Muscle layer of duodenum (tissue), 2 donors: ENCODE data around the gene CD8A.
"Not testable (repeated sequence)": the region's sequence is repeated elsewhere in the genome, so short reads cannot be mapped to it uniquely, and the experiment has no call there.

Source experiments
- H3K27ac ChIP-seq: one replicate; pipeline ENCODE4 v1.7.0; 2013; ENCODE audit warnings: mild to moderate bottlenecking, low read length
- H3K27me3 ChIP-seq: one replicate; pipeline ENCODE4 v1.7.0; 2013; ENCODE audit warnings: low read depth, mild to moderate bottlenecking, control low read depth, low read length
- H3K36me3 ChIP-seq, 2 donors: one replicate each; pipeline ENCODE4 v1.7.0; 2013; ENCODE audit warnings: low read length in 2 of 2, control low read depth in 1 of 2, mild to moderate bottlenecking in 1 of 2; ENCODE audit not compliant: insufficient read depth in 2 of 2, control insufficient read depth in 1 of 2
- H3K4me1 ChIP-seq, 2 donors: one replicate each; pipeline ENCODE4 v1.7.0; 2013; ENCODE audit warnings: low read length in 2 of 2, mild to moderate bottlenecking in 2 of 2, control low read depth in 1 of 2, moderate library complexity in 1 of 2; ENCODE audit not compliant: insufficient read depth in 2 of 2, control insufficient read depth in 1 of 2
- H3K4me3 ChIP-seq, 2 donors: one replicate each; pipeline ENCODE4 v1.7.0; 2013; ENCODE audit warnings: low read length in 2 of 2, low read depth in 1 of 2, mild to moderate bottlenecking in 1 of 2
- H3K9me3 ChIP-seq, 2 donors: one replicate each; pipeline ENCODE4 v1.7.0; 2013; ENCODE audit warnings: low read length in 2 of 2, control low read depth in 1 of 2, mild to moderate bottlenecking in 1 of 2; ENCODE audit not compliant: control insufficient read depth in 1 of 2
- donor health status: healthy.

Gene CD8A

GRCh38 chr2:86790676-86791572 lies at the start of gene CD8A:
Gene CD8A, minus strand, starts transcription at chr2:86790913. Its CDS starts 88 bp downstream, at chr2:86790825.
- Histone ChIP-seq H3K4me3 (peak within 1 kb of the TSS; percentile 9 to 49), H3K9me3 (no peaks in the 10 kb centered on the region), H3K4me1 (peaks cover 0 to 31% of the 10 kb centered on the region in 2 donors), H3K27ac (no peak within 1 kb of the TSS), H3K36me3 (no peaks in the 10 kb centered on the region), H3K27me3 (peaks cover 46% of the 10 kb centered on the region)

GRCh38 chr2:86839871-86840548 lies 49.3 kb upstream of the CD8A start:
- not testable (repeated sequence) for H3K36me3 ChIP-seq, H3K27ac ChIP-seq, H3K4me3 ChIP-seq, H3K4me1 ChIP-seq, H3K9me3 ChIP-seq, H3K27me3 ChIP-seq

GRCh38 chr2:86839455-86839854 lies 48.7 kb upstream of the CD8A start:
- not testable (repeated sequence) for H3K27ac ChIP-seq, H3K4me3 ChIP-seq, H3K9me3 ChIP-seq, H3K36me3 ChIP-seq, H3K27me3 ChIP-seq, H3K4me1 ChIP-seq

GRCh38 chr2:86837714-86838113 lies 47.0 kb upstream of the CD8A start:
- H3K4me3 ChIP-seq, H3K27ac ChIP-seq, H3K36me3 ChIP-seq, H3K4me1 ChIP-seq, H3K27me3 ChIP-seq, H3K9me3 ChIP-seq: not testable (repeated sequence)

DNA sequence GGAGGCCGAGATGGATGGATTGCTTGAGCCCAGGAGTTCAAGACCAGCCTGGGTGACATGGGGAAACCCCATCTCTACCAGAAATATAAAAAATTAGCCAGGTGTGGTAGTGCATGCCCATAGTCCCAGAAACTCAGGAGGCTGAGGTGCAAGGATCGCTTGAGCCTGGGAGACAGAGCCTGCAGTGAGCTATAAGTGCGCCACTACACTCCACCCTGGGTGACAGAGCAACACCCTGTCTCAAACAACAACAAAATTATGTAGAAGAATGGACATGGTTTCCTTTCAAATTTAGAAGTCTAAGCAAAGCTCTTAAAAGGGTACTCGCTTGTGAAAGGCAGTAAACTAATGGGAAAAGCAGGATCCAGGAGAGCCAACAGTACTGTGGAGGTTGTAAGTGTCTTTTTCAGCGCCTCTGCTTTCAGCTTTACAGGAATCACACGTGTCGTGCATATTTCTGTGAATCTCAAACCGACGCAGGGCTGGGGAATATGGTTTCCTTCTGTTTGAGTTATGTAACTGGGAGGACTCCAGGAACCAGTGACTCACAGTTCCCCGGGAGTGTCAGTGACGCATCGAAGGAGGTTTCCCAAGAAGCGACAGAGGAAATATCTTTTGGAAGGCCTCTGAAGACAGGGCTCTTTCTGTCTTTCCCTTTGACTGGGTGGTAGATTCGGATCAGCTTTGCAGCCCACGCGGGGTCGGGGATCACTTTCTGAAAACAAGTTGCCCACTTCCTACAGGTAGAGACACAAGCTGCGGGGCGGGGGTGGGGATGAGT lies 46.4 kb upstream of the CD8A start:
- H3K27ac ChIP-seq, H3K27me3 ChIP-seq: not testable (repeated sequence)
- H3K4me3 ChIP-seq: peak overlapping the region in 1 of 2 donors; percentile 11

DNA sequence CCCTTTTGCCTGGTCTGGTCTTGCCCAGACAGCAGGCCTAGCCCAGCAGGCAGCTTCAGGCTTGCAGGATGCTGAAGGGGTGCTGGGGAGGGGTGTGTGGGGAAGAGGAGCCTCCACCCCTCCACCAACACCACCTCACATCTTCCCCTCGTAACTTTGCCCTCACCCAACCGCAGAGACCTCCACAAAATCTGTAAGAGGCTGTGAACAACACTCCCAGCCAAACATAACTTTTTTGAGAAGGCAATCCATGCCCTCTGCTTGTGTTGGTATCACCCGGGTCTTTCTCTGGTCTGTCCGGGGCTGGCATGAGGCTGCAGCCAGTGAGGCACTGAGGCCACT lies 44.8 kb upstream of the CD8A start:
- H3K36me3 ChIP-seq, H3K4me3 ChIP-seq, H3K27me3 ChIP-seq, H3K9me3 ChIP-seq, H3K27ac ChIP-seq, H3K4me1 ChIP-seq: not testable (repeated sequence)

More for the DNA sequence above, 46.4 kb upstream of the CD8A start:
- not testable (repeated sequence) for H3K9me3 ChIP-seq, H3K36me3 ChIP-seq, H3K4me1 ChIP-seq

GRCh38 chr2:86833315-86833714 lies 42.6 kb upstream of the CD8A start:
- H3K4me1 ChIP-seq: no peaks in the 10 kb centered on the region
- no peak overlapping the region for H3K4me3 ChIP-seq
- H3K27ac ChIP-seq: no peak overlapping the region
- no peaks in the 10 kb centered on the region for H3K9me3 ChIP-seq
- H3K27me3 ChIP-seq: no peaks in the 10 kb centered on the region
- no peaks in the 10 kb centered on the region for H3K36me3 ChIP-seq

- Histone ChIP-seq H3K9me3 (no peaks in the 10 kb centered on the region), H3K27me3 (no peaks in the 10 kb centered on the region), H3K4me3 (no peak overlapping the region), H3K36me3 (no peaks in the 10 kb centered on the region), H3K27ac (no peak overlapping the region), H3K4me1 (no peaks in the 10 kb centered on the region)
Observed at GRCh38 chr2:86832334-86833096, 41.8 kb upstream of the CD8A start.

GRCh38 chr2:86831537-86831936 lies 40.8 kb upstream of the CD8A start:
- no peaks in the 10 kb centered on the region for H3K4me1 ChIP-seq
- H3K27me3 ChIP-seq: no peaks in the 10 kb centered on the region
- H3K9me3 ChIP-seq: no peaks in the 10 kb centered on the region
- H3K4me3 ChIP-seq: no peak overlapping the region
- H3K36me3 ChIP-seq: no peaks in the 10 kb centered on the region
- H3K27ac ChIP-seq: no peak overlapping the region

DNA sequence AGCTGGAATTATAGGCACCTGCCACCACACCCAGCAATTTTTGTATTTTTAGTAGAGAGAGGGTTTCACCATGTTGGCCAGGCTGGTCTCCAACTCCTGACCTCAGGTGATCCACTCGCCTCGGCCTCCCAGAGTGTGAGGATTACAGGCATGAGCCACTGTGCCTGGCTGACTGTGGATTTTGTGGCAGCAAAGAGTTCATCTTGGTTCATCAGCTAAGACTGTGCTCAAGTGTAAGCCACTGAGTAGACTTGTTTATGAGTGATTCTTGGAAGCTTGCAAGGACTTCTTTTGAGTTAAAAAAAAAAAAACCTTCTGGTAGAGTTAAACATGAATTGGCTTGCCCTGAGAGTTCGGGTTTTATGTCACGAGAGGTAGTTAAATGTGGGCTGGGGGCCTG lies 36.2 kb upstream of the CD8A start:
- Histone ChIP-seq H3K9me3 (peaks cover 0 to 4% of the 10 kb centered on the region in 2 donors), H3K27me3 (no peaks in the 10 kb centered on the region), H3K4me3 (no peak overlapping the region), H3K36me3 (no peaks in the 10 kb centered on the region), H3K27ac (no peak overlapping the region), H3K4me1 (no peaks in the 10 kb centered on the region)
